Breast epithelium (tissue), 4 donors: ENCODE data around the gene FXYD4. TPM values are rescaled to one million over a fixed set of nuclear protein-coding genes. Genes with fewer than 3 reads are reported as not detected.
"Not testable (repeated sequence)": the region's sequence is repeated elsewhere in the genome, so short reads cannot be mapped to it uniquely, and the experiment has no call there.

Experiments used
- DNase-seq, 2 donors: peaks; one replicate each; pipeline ENCODE4 v3.0.0-alpha.2; 2019; ENCODE audit warnings: low spot score in 2 of 2
- H3K27ac ChIP-seq, 2 donors: fragments of 200-600 bp; sonication (generic) in 1 of 2; one replicate each; pipeline ENCODE4 v1.5.1; 2016 to 2019; ENCODE audit warnings: mild to moderate bottlenecking in 1 of 2
- H3K27me3 ChIP-seq, 2 donors: fragments of 200-600 bp; sonication (generic) in 1 of 2; one replicate each; pipeline versions ENCODE4 v1.5.1 to v1.6.0; 2017 to 2019; ENCODE audit warnings: control low read depth in 1 of 2, mild to moderate bottlenecking in 1 of 2
- H3K36me3 ChIP-seq: fragments of 200-600 bp; one replicate; pipeline ENCODE4 v1.5.1; 2019
- H3K4me1 ChIP-seq, 2 donors: fragments of 200-600 bp; sonication (generic); one replicate each; pipeline ENCODE4 v1.5.1; 2016 to 2019; ENCODE audit warnings: control low read depth in 1 of 2
- H3K4me3 ChIP-seq, 3 donors: fragments of 200-600 bp; sonication (generic); 1 replicate in 2 of 3; 2 replicates in 1 of 3; pipeline ENCODE4 v1.5.1; 2016 to 2019; ENCODE audit warnings: mild to moderate bottlenecking in 3 of 3, moderate library complexity in 2 of 3
- H3K9me3 ChIP-seq, 2 donors: fragments of 200-600 bp; sonication (generic) in 1 of 2; one replicate each; pipeline ENCODE4 v1.5.1; 2016 to 2019; ENCODE audit warnings: control low read depth in 1 of 2
- POLR2A ChIP-seq: fragments of 450-650 bp; IDR thresholded peaks from one replicate; pipeline ENCODE4 v1.6.1; 2016; ENCODE audit warnings: antibody characterized with exemption, mild to moderate bottlenecking, moderate library complexity
- POLR2AphosphoS5 ChIP-seq, 3 donors: sonication (generic); formaldehyde crosslinking; IDR thresholded peaks; one replicate each; pipeline ENCODE4 v1.6.1; 2017; ENCODE audit warnings: antibody characterized with exemption in 3 of 3
- intact Hi-C: fragments of 100-400 bp; cut with DNase I; formaldehyde crosslinking; loops from one replicate; pipeline ENCODE4 v1.15.1; 2023; ENCODE audit warnings: low total_unique reads
- total RNA-seq, 3 donors: library from RNA; depleted of rRNA; stranded (reverse); fragments of >200 nt; gene quantifications; one replicate each; pipeline ENCODE4 v1.1.0, GENCODE V29; 2016
- TF ChIP-seq, protein P1 (sequence below), 3 donors: fragments of 450-650 bp; IDR thresholded peaks; one replicate each; pipeline ENCODE4 v1.5.1; 2016 to 2017; ENCODE audit warnings: antibody characterized with exemption in 3 of 3, mild to moderate bottlenecking in 3 of 3, moderate library complexity in 3 of 3

The FXYD4 gene
- total RNA-seq, 3 donors from 2014 or later = not detected

- DNase-seq = no peak
- intact Hi-C loops = no loop called here
- Histone ChIP-seq H3K27ac (no peak overlapping the region), H3K9me3 (no peaks in the 10 kb centered on the region), H3K4me3 (no peak overlapping the region), H3K27me3 (no peaks in the 10 kb centered on the region), H3K36me3 (no peaks in the 10 kb centered on the region), H3K4me1 (no peaks in the 10 kb centered on the region)
- TF ChIP-seq POLR2AphosphoS5 (IDR thresholded peaks at IDR 0.05) (no peak), POLR2A (no peak)
- TF ChIP-seq, protein P1, sequence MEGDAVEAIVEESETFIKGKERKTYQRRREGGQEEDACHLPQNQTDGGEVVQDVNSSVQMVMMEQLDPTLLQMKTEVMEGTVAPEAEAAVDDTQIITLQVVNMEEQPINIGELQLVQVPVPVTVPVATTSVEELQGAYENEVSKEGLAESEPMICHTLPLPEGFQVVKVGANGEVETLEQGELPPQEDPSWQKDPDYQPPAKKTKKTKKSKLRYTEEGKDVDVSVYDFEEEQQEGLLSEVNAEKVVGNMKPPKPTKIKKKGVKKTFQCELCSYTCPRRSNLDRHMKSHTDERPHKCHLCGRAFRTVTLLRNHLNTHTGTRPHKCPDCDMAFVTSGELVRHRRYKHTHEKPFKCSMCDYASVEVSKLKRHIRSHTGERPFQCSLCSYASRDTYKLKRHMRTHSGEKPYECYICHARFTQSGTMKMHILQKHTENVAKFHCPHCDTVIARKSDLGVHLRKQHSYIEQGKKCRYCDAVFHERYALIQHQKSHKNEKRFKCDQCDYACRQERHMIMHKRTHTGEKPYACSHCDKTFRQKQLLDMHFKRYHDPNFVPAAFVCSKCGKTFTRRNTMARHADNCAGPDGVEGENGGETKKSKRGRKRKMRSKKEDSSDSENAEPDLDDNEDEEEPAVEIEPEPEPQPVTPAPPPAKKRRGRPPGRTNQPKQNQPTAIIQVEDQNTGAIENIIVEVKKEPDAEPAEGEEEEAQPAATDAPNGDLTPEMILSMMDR (IDR thresholded peaks at IDR 0.05) = no peak
These were observed 35.4 kb upstream of the FXYD4 start for GRCh38 chr10:43336061-43336460.

GRCh38 chr10:43336641-43337318 is 34.7 kb upstream of the FXYD4 start:
- Histone ChIP-seq H3K27ac (no peak overlapping the region), H3K36me3 (no peaks in the 10 kb centered on the region), H3K27me3 (no peaks in the 10 kb centered on the region), H3K4me3 (no peak overlapping the region), H3K4me1 (no peaks in the 10 kb centered on the region), H3K9me3 (no peaks in the 10 kb centered on the region)
- intact Hi-C loops = no loop called here
- no peak for TF ChIP-seq POLR2A
- TF ChIP-seq POLR2AphosphoS5 (IDR thresholded peaks at IDR 0.05) = no peak
- TF ChIP-seq, protein P1 (IDR thresholded peaks at IDR 0.05) = no peak
- no peak for DNase-seq

- intact Hi-C loops, H3K27me3 ChIP-seq, H3K4me1 ChIP-seq, H3K27ac ChIP-seq, H3K4me3 ChIP-seq, DNase-seq, H3K36me3 ChIP-seq, H3K9me3 ChIP-seq: not testable (repeated sequence)
These were observed 33.9 kb upstream of the FXYD4 start for GRCh38 chr10:43337536-43337935.

GRCh38 chr10:43338117-43338516 is 33.3 kb upstream of the FXYD4 start:
- no peak overlapping the region for H3K4me3 ChIP-seq
- H3K9me3 ChIP-seq = no peaks in the 10 kb centered on the region
- intact Hi-C loops = no loop called here
- TF ChIP-seq POLR2A = no peak
- TF ChIP-seq, protein P1 (IDR thresholded peaks at IDR 0.05) = no peak
- no peak for TF ChIP-seq POLR2AphosphoS5 (IDR thresholded peaks at IDR 0.05)
- no peaks in the 10 kb centered on the region for H3K27me3 ChIP-seq
- no peaks in the 10 kb centered on the region for H3K36me3 ChIP-seq
- DNase-seq = no peak
- no peak overlapping the region for H3K27ac ChIP-seq
- no peaks in the 10 kb centered on the region for H3K4me1 ChIP-seq

- H3K4me1 ChIP-seq = no peaks in the 10 kb centered on the region
- H3K9me3 ChIP-seq = no peaks in the 10 kb centered on the region
- no peaks in the 10 kb centered on the region for H3K36me3 ChIP-seq
- no peak for TF ChIP-seq POLR2A
- TF ChIP-seq, protein P1 (IDR thresholded peaks at IDR 0.05) = no peak
- TF ChIP-seq POLR2AphosphoS5 (IDR thresholded peaks at IDR 0.05) = no peak
- H3K27me3 ChIP-seq = no peaks in the 10 kb centered on the region
- no peak overlapping the region for H3K4me3 ChIP-seq
- intact Hi-C loops = no loop called here
- H3K27ac ChIP-seq = no peak overlapping the region
- DNase-seq = no peak
These were observed 32.3 kb upstream of the FXYD4 start for GRCh38 chr10:43339136-43339535.

DNA sequence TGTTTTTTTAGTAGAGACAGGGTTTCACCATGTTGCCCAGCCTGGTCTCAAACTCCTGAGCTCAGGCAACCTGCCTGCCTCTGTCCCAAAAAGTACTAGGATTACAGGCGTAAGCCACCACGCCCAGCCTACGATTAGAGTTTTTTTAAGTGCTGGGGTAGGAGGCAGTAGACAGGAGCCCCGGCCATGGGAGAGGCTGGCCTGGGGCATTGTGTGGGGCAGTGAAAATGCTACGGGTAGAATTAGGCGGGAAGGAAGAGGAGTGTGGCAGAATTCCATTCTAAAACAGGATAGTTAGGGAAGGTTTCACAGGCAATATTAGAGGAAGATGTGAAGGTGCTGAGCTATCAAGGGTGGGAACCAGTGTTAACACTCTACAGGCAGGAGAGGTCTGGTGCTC is 31.3 kb upstream of the FXYD4 start:
- no peaks in the 10 kb centered on the region for H3K36me3 ChIP-seq
- no peaks in the 10 kb centered on the region for H3K27me3 ChIP-seq
- H3K27ac ChIP-seq = peak overlapping the region; percentile 4 to 54
- no peak overlapping the region for H3K4me3 ChIP-seq
- no peak for DNase-seq
- TF ChIP-seq POLR2A = no peak
- TF ChIP-seq, protein P1 (IDR thresholded peaks at IDR 0.05) = no peak
- TF ChIP-seq POLR2AphosphoS5 (IDR thresholded peaks at IDR 0.05) = no peak
- intact Hi-C loops = no loop called here
- no peaks in the 10 kb centered on the region for H3K4me1 ChIP-seq
- H3K9me3 ChIP-seq = no peaks in the 10 kb centered on the region
